Osteoblast (primary cell): ENCODE measurements around the gene RIPOR2. TPM values are rescaled to one million over a fixed set of nuclear protein-coding genes. Genes with fewer than 3 reads are reported as not detected.

Source experiments
- DNase-seq: peaks from one replicate; pipeline ENCODE4 v3.0.0; 2011; ENCODE audit warnings: low spot score, mixed read lengths; ENCODE audit not compliant: insufficient read length; ENCODE audit errors: missing footprints
- H2AFZ ChIP-seq: 2 replicates; pipeline ENCODE4 v1.6.0; 2011; ENCODE audit warnings: mild to moderate bottlenecking, low read length
- H3K27ac ChIP-seq: 2 replicates; pipeline ENCODE4 v1.5.1; 2011; ENCODE audit warnings: mild to moderate bottlenecking, low read depth, low read length, moderate library complexity
- H3K27me3 ChIP-seq: 2 replicates; pipeline ENCODE4 v1.6.0; 2012; ENCODE audit warnings: mild to moderate bottlenecking, control low read depth, inconsistent platforms, low read length, moderate library complexity; ENCODE audit not compliant: insufficient read depth
- H3K36me3 ChIP-seq: 2 replicates; pipeline ENCODE4 v1.5.1; 2011; ENCODE audit warnings: mild to moderate bottlenecking, low read length, control low read depth, moderate library complexity; ENCODE audit not compliant: insufficient read depth
- H3K4me1 ChIP-seq: 2 replicates; pipeline ENCODE4 v1.5.1; 2011; ENCODE audit warnings: mild to moderate bottlenecking, low read length, control low read depth, moderate library complexity; ENCODE audit not compliant: insufficient read depth
- H3K4me2 ChIP-seq: 2 replicates; pipeline ENCODE4 v1.6.0; 2011; ENCODE audit warnings: mild to moderate bottlenecking, low read length; ENCODE audit not compliant: insufficient read depth
- H3K4me3 ChIP-seq: fragments of 200-600 bp; sonication (generic); 3 replicates; pipeline ENCODE4 v1.5.1; 2012; ENCODE audit warnings: mild to moderate bottlenecking, low read length, inconsistent platforms; ENCODE audit not compliant: insufficient read depth
- H3K79me2 ChIP-seq: 2 replicates; pipeline ENCODE4 v1.6.0; 2012; ENCODE audit warnings: mild to moderate bottlenecking, low read length, control low read depth, inconsistent platforms; ENCODE audit not compliant: insufficient read depth
- H3K9me3 ChIP-seq: 2 replicates; pipeline ENCODE4 v1.5.1; 2011; ENCODE audit warnings: low read depth, low read length, control low read depth
- H4K20me1 ChIP-seq: 2 replicates; pipeline ENCODE4 v1.6.0; 2012; ENCODE audit warnings: mild to moderate bottlenecking, low read length, control low read depth; ENCODE audit not compliant: insufficient read depth
- CTCF ChIP-seq: IDR thresholded peaks from 2 replicates; pipeline ENCODE4 v1.5.1; 2011; ENCODE audit warnings: mild to moderate bottlenecking, low read depth, low read length, moderate library complexity; ENCODE audit errors: extremely low read depth
- total RNA-seq: library from RNA; depleted of rRNA; stranded (reverse); fragments of >200 nt; gene quantifications from 2 replicates; pipeline ENCODE4 v1.2.3, GENCODE V29; 2012

The RIPOR2 gene
- total RNA-seq, 1 donor: 1.4 TPM

- TF ChIP-seq CTCF: no peak
- H3K36me3 ChIP-seq: no peaks in the 10 kb centered on the region
- no peaks in the 10 kb centered on the region for H3K79me2 ChIP-seq
- H3K4me2 ChIP-seq: no peak overlapping the region
- H3K9me3 ChIP-seq: no peaks in the 10 kb centered on the region
- no peak overlapping the region for H3K4me3 ChIP-seq
- DNase-seq: peak; percentile 23
- no peak overlapping the region for H3K27ac ChIP-seq
- no peak overlapping the region for H2AFZ ChIP-seq
- no peaks in the 10 kb centered on the region for H3K27me3 ChIP-seq
- no peaks in the 10 kb centered on the region for H4K20me1 ChIP-seq
- peaks cover 2% of the 10 kb centered on the region for H3K4me1 ChIP-seq
Observed at GRCh38 chr6:24840187-24840586, 95.6 kb downstream of the RIPOR2 start.

- Histone ChIP-seq H4K20me1 (no peaks in the 10 kb centered on the region), H3K4me2 (no peak overlapping the region), H3K4me1 (peaks cover 2% of the 10 kb centered on the region), H2AFZ (no peak overlapping the region), H3K79me2 (no peaks in the 10 kb centered on the region), H3K27ac (no peak overlapping the region), H3K27me3 (no peaks in the 10 kb centered on the region), H3K4me3 (no peak overlapping the region), H3K36me3 (no peaks in the 10 kb centered on the region), H3K9me3 (no peaks in the 10 kb centered on the region)
- TF ChIP-seq CTCF: no peak
- DNase-seq: no peak
Observed at GRCh38 chr6:24838994-24839393, 96.8 kb downstream of the RIPOR2 start.

GRCh38 chr6:24838081-24838480 is 97.7 kb downstream of the RIPOR2 start:
- H3K36me3 ChIP-seq: no peaks in the 10 kb centered on the region
- H3K4me1 ChIP-seq: peaks cover 2% of the 10 kb centered on the region
- H4K20me1 ChIP-seq: no peaks in the 10 kb centered on the region
- H3K9me3 ChIP-seq: no peaks in the 10 kb centered on the region
- TF ChIP-seq CTCF: no peak
- no peak overlapping the region for H3K4me3 ChIP-seq
- no peaks in the 10 kb centered on the region for H3K27me3 ChIP-seq
- no peak for DNase-seq
- no peak overlapping the region for H3K27ac ChIP-seq
- H3K4me2 ChIP-seq: no peak overlapping the region
- H2AFZ ChIP-seq: no peak overlapping the region
- H3K79me2 ChIP-seq: no peaks in the 10 kb centered on the region

- H3K4me3 ChIP-seq: no peak overlapping the region
- no peak overlapping the region for H2AFZ ChIP-seq
- no peaks in the 10 kb centered on the region for H3K36me3 ChIP-seq
- peaks cover 17% of the 10 kb centered on the region for H3K4me1 ChIP-seq
- TF ChIP-seq CTCF: no peak
- DNase-seq: no peak
- no peaks in the 10 kb centered on the region for H3K9me3 ChIP-seq
- no peak overlapping the region for H3K27ac ChIP-seq
- H3K79me2 ChIP-seq: no peaks in the 10 kb centered on the region
- H3K4me2 ChIP-seq: no peak overlapping the region
- H3K27me3 ChIP-seq: no peaks in the 10 kb centered on the region
- H4K20me1 ChIP-seq: no peaks in the 10 kb centered on the region
Observed at GRCh38 chr6:24836109-24836508, 99.7 kb downstream of the RIPOR2 start.
